GM21723 (cell line): ENCODE measurements around the gene GABRR3.
"Not testable (repeated sequence)": the region's sequence is repeated elsewhere in the genome, so short reads cannot be mapped to it uniquely, and the experiment has no call there.

Experiments
- ATAC-seq: cut with Tn5 transposase; IDR thresholded peaks from one replicate; pipeline ENCODE4 v1.9.1; 2021; ENCODE audit warnings: mild to moderate bottlenecking, moderate library complexity; ENCODE audit not compliant: unreplicated experiment

Gene GABRR3

GRCh38 chr3:98022978-98023820, 11.9 kb downstream of the GABRR3 start:
- ATAC-seq, result peak; percentile 89

GRCh38 chr3:98021830-98022560, 13.1 kb downstream of the GABRR3 start:
- no peak for ATAC-seq

- ATAC-seq, result no peak
These were observed 14.7 kb downstream of the GABRR3 start for GRCh38 chr3:98020412-98020811.

- no peak for ATAC-seq
These were observed 16.8 kb downstream of the GABRR3 start for GRCh38 chr3:98018301-98018700.

- ATAC-seq, result no peak
These were observed 20.9 kb downstream of the GABRR3 start for GRCh38 chr3:98014268-98014585.

GRCh38 chr3:98013411-98014267, 21.5 kb downstream of the GABRR3 start:
- no peak for ATAC-seq

GRCh38 chr3:98012979-98013378, 22.1 kb downstream of the GABRR3 start:
- no peak for ATAC-seq

- ATAC-seq, result not testable (repeated sequence)
These were observed 24.1 kb downstream of the GABRR3 start for GRCh38 chr3:98010883-98011449.

- ATAC-seq, result no peak
These were observed 24.8 kb downstream of the GABRR3 start for GRCh38 chr3:98010194-98010882.

GRCh38 chr3:98008855-98009254, 26.3 kb downstream of the GABRR3 start:
- peak; percentile 69 for ATAC-seq

- no peak for ATAC-seq
These were observed 29.7 kb downstream of the GABRR3 start for GRCh38 chr3:98005438-98005837.

GRCh38 chr3:98004721-98005120, 30.4 kb downstream of the GABRR3 start:
- no peak for ATAC-seq

- ATAC-seq, result peak; percentile 87
These were observed 31.7 kb downstream of the GABRR3 start for GRCh38 chr3:98003306-98003969.

GRCh38 chr3:98002717-98003116, 32.4 kb downstream of the GABRR3 start:
- ATAC-seq, result no peak

GRCh38 chr3:97999994-98000393, 35.1 kb downstream of the GABRR3 start:
- ATAC-seq, result no peak

- ATAC-seq, result no peak
These were observed 36.0 kb downstream of the GABRR3 start for GRCh38 chr3:97999103-97999502.

GRCh38 chr3:97996988-97997387, 38.1 kb downstream of the GABRR3 start:
- no peak for ATAC-seq

- no peak for ATAC-seq
These were observed 40.7 kb downstream of the GABRR3 start for GRCh38 chr3:97994328-97994945.

- ATAC-seq, result no peak
These were observed 41.6 kb downstream of the GABRR3 start for GRCh38 chr3:97993526-97993925.
